ENCODE data around the gene KXD1.

Gene KXD1

GRCh38 chr19:18601875-18602274 lies 44.2 kb downstream of the KXD1 start:
- no peak for DNase-seq
- ATAC-seq: no peak

DNA sequence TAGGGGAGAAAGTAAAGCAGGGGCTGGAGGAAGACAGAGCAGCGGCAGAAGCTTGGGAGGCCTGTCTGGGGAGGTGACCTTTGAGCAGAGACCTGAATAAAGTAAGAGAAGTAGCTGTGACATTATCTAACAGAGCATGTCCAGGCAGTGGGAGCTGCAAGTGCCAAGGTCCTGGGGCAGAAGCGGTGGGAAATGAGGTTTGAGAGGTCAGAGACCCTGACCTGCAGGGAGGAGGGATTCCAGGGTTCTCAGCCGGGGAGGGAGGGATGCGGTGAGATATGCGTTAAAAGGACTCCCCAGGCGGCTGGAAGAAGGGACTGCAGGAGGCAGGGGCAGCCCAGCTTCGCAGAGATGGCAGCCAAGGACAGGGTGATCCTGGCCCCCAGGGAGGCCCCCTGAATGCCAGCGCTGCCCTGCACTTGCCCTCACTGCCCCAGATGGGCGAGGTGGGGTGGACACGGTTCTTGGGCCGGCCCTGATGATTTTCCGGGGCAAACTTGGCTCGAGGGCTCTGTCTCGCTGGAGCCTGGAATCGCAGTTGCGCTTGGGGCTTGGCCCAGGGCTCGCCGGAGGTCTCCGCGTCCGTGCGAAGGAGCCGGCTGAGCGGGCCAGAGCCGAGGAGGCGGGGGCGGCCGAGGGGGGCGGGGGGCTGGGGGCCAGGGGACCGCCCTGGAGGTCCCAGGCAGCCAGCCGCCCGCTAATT lies 45.7 kb downstream of the KXD1 start:
- DNase-seq: peak; percentile 33
- peak; percentile 28 for ATAC-seq

GRCh38 chr19:18603958-18604819 lies 46.5 kb downstream of the KXD1 start:
- DNase-seq: no peak
- no peak for ATAC-seq

GRCh38 chr19:18604820-18605159 lies 47.1 kb downstream of the KXD1 start:
- no peak for DNase-seq

GRCh38 chr19:18605196-18605545 lies 47.5 kb downstream of the KXD1 start:
- ATAC-seq (no peak), DNase-seq (no peak)

More at GRCh38 chr19:18604820-18605159, 47.1 kb downstream of the KXD1 start:
- ATAC-seq: no peak

GRCh38 chr19:18605546-18606280 lies 48.0 kb downstream of the KXD1 start:
- DNase-seq (no peak), ATAC-seq (no peak)

DNA sequence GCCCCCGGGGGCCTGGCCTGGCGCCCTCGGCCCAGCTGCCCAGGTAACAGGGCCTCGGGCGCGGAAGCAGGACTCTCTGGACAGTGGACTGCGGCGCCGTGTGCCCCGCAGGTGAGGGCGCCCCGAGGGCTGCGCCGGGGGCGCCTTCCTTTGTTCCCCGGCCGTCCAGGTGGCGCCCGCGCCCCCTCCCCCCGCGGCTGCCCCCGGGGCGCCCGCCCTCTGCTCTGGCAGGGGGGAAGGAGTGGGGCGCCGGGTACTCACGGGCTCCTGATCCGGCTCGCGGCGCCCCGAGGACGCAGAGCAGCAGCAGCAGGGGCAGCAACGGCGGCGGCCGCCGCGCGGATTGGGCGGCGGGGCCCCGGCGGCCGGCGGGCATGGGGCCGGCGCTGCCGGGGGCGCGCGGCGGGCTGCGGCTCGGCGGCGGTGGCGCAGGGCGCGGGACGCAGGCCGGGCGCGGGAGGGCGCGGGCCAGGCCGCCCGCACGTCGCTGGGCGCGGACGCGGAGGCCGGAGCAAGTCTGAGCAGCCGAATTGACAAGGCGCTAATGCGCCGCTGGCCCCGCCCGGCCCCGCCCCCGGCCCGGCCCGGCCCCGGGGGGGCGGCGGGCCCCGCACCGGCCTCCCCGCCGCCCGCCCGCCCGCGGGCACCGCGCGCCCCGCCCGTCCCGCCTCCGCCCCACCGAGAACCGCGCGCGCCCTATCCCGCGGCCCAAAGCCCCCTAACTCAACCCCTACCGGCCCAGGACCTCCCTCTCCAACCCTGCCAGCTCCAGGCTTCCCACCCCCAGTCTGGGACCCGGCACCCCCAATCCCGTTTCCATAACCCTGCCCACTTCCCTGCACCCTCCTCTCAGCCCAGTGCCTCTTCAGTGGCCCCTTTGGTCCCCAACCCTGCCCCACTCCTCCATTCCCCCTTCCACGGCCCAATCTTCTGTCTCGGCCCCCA lies 48.9 kb downstream of the KXD1 start, which contains the start of gene CRLF1:
CRLF1 (minus strand) TSS at position 519 of the 945 bp plus-strand sequence; CDS start at position 376, 143 bp downstream.
- ATAC-seq (no peak), DNase-seq (no peak)

- ATAC-seq: no peak
- no peak for DNase-seq
Measured at GRCh38 chr19:18607226-18608101, 49.8 kb downstream of the KXD1 start.

- ATAC-seq (no peak), DNase-seq (no peak)
Measured at GRCh38 chr19:18608102-18608804, 50.6 kb downstream of the KXD1 start.

- DNase-seq (no peak), ATAC-seq (no peak)
Measured at GRCh38 chr19:18608805-18609716, 51.4 kb downstream of the KXD1 start.

DNA sequence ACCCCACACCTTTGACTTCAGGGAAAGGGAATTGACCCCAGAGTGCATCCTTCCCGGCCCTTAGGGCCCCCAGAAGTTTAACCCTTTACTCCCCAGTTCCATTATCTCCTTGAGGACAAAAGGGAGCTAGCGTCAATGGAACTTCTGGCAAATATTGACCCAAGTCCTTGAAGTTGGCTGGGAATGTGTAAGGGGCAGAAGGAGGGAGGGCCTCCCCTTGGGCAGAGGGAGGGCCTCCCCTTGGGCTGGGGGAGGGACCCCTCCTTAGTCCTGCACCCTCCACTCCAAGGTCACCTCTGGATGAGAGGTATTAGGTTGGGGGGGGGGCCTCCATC lies 52.0 kb downstream of the KXD1 start:
- no peak for ATAC-seq
- no peak for DNase-seq

GRCh38 chr19:18610245-18610555 lies 52.5 kb downstream of the KXD1 start:
- no peak for ATAC-seq
- no peak for DNase-seq

GRCh38 chr19:18610556-18611326 lies 53.1 kb downstream of the KXD1 start:
- DNase-seq (no peak), ATAC-seq (no peak)

- DNase-seq (no peak), ATAC-seq (no peak)
Measured at GRCh38 chr19:18611327-18612050, 53.8 kb downstream of the KXD1 start.

- ATAC-seq (no peak), DNase-seq (no peak)
Measured at GRCh38 chr19:18612051-18612771, 54.5 kb downstream of the KXD1 start.

GRCh38 chr19:18612772-18613588 lies 55.3 kb downstream of the KXD1 start, which contains the start of gene TMEM59L:
TSS of gene TMEM59L (plus strand) at chr19:18612870. CDS start at chr19:18612959, 89 bp downstream.
- peak; percentile 44 for DNase-seq

More at GRCh38 chr19:18612772-18613588, 55.3 kb downstream of the KXD1 start, which contains the start of gene TMEM59L:
- no peak for ATAC-seq

All from stimulated activated naive CD8-positive, alpha-beta T cell treated with anti-CD3 and anti-CD28 coated beads, Interleukin-15, Interleukin-2, amounts not matched to agents 100 U/mL and 50 U/mL, for 24 hours (primary cell).